HG02885 (cell line): ENCODE measurements around the gene TYW1B.
"Not testable (repeated sequence)": the region's sequence is repeated elsewhere in the genome, so short reads cannot be mapped to it uniquely, and the experiment has no call there.

ENCODE experiments used
- ATAC-seq: cut with Tn5 transposase; IDR thresholded peaks from one replicate; pipeline ENCODE4 v1.9.1; 2021; ENCODE audit warnings: mild to moderate bottlenecking; ENCODE audit not compliant: unreplicated experiment, poor library complexity

TYW1B gene

GRCh38 chr7:72827839-72828591 lies at the start of gene TYW1B:
TYW1B (minus strand) TSS chr7:72828200; CDS start chr7:72828075, 125 bp downstream.
- ATAC-seq: peak; percentile 92

GRCh38 chr7:72867591-72867990 lies 39.6 kb upstream of the TYW1B start:
- not testable (repeated sequence) for ATAC-seq

- ATAC-seq: not testable (repeated sequence)
Observed at GRCh38 chr7:72858846-72859400, 30.9 kb upstream of the TYW1B start.

GRCh38 chr7:72857925-72858324 lies 29.9 kb upstream of the TYW1B start:
- not testable (repeated sequence) for ATAC-seq

GRCh38 chr7:72855261-72855660 lies 27.3 kb upstream of the TYW1B start:
- not testable (repeated sequence) for ATAC-seq

GRCh38 chr7:72852937-72853336 lies 24.9 kb upstream of the TYW1B start:
- not testable (repeated sequence) for ATAC-seq

- not testable (repeated sequence) for ATAC-seq
Observed at GRCh38 chr7:72850746-72851145, 22.7 kb upstream of the TYW1B start.

- not testable (repeated sequence) for ATAC-seq
Observed at GRCh38 chr7:72844146-72844545, 16.1 kb upstream of the TYW1B start.

GRCh38 chr7:72843166-72843565 lies 15.2 kb upstream of the TYW1B start:
- not testable (repeated sequence) for ATAC-seq

- not testable (repeated sequence) for ATAC-seq
Observed at GRCh38 chr7:72840966-72841511, 13.0 kb upstream of the TYW1B start.

- not testable (repeated sequence) for ATAC-seq
Observed at GRCh38 chr7:72838315-72838714, 10.3 kb upstream of the TYW1B start.

- ATAC-seq: not testable (repeated sequence)
Observed at GRCh38 chr7:72837291-72837690, 9.3 kb upstream of the TYW1B start.

- not testable (repeated sequence) for ATAC-seq
Observed at GRCh38 chr7:72830567-72830966, 2.6 kb upstream of the TYW1B start.

GRCh38 chr7:72829687-72830354 lies 1.8 kb upstream of the TYW1B start:
- peak; percentile 26 for ATAC-seq

- peak; percentile 57 for ATAC-seq
Observed at GRCh38 chr7:72829291-72829686, 1.3 kb upstream of the TYW1B start.

- not testable (repeated sequence) for ATAC-seq
Observed at GRCh38 chr7:72823765-72824732, 4.0 kb downstream of the TYW1B start.

- not testable (repeated sequence) for ATAC-seq
Observed at GRCh38 chr7:72822497-72822896, 5.5 kb downstream of the TYW1B start.

GRCh38 chr7:72818663-72819361 lies 9.2 kb downstream of the TYW1B start:
- ATAC-seq: not testable (repeated sequence)

GRCh38 chr7:72817661-72818060 lies 10.3 kb downstream of the TYW1B start:
- ATAC-seq: not testable (repeated sequence)
